NCI-H146 (cell line): Measurements from ENCODE around the gene ALKBH4.
"Not testable (repeated sequence)": the region's sequence is repeated elsewhere in the genome, so short reads cannot be mapped to it uniquely, and the experiment has no call there.

Experiments
- DNase-seq: peaks from one replicate; lab custom pipeline; 2025; lab: John Stamatoyannopoulos, UW

The ALKBH4 gene

DNA sequence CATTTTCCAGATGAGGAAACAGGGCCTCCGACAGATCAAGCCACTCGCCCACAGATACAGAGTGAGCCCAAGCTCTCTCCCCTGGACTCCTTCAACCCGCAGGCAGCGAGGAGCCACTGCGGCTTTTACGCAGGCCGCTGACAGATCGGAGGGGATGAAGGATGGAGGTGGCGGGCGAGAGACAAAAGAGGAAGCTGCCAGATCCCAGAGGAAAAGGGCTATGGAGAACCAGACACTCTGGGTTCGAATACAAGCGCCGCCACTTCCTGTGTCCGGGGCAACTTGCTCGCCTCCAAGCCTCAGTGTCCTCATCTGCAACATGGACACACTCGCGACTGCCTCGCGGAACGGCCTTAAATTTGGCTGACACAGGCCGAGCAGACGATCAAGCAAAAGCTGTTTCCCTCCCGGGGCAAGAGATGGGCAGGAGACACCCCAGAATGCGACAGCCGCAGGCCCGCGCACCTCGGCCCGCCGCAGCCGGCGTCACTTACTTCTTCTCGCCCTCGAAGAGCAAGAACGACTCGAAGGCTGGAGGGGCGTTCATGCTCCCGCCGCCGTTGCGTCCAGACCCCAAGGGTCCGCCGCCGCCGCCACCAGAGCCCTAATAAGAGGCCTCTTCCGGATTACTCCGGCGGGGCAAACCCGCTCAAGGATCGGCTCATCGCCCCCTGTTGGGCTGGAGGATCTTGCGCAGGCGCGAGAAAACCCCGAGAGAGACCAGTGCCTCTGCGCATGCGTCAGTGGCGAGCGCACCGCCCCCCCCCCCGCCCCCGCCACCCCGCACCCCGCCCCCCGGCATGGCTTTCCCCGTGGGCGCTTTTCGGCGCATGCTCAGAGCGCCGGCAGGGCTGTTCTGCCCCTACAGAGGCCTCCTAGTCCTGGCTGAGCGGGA is 13.9 kb upstream of the ALKBH4 start, which contains the start of gene POLR2J:
Gene POLR2J (minus strand): TSS at position 609 of the 895 bp plus-strand sequence. CDS start 62 bp downstream, at position 547.
- not testable (repeated sequence) for DNase-seq

DNA sequence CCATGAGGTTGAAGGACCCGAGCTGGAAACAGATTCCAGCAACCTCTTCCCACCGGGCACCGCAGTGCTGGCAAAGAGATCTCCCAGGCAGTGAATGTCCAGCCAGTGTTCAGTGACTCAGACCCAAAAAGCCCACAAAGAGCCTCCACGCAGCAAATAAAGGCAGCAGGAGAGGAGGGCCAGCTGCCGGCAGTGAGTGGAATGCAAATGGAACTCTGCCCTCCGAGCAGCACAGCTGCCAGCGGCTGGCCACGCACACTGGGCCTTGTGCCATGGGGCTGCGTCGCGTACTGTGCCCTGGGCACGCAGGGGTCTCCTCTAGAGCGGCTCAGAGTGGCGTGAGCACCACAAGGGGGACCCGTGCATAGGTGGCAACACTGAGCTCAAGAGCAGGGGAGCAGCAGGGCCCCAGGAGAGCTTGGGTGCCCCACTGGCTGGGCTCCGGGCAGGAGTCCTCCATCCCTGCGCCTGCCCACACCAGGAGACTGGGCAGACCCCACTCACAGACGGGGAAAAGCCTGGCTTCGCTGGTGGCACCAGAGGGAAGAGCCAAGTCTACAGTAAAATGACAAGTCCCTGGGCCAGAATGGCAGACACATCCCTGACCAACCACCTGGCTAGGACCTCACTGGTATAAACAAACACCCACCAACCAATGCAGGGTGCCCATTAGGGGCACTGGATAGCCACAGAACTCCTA is 10.2 kb upstream of the ALKBH4 start:
- not testable (repeated sequence) for DNase-seq

DNA sequence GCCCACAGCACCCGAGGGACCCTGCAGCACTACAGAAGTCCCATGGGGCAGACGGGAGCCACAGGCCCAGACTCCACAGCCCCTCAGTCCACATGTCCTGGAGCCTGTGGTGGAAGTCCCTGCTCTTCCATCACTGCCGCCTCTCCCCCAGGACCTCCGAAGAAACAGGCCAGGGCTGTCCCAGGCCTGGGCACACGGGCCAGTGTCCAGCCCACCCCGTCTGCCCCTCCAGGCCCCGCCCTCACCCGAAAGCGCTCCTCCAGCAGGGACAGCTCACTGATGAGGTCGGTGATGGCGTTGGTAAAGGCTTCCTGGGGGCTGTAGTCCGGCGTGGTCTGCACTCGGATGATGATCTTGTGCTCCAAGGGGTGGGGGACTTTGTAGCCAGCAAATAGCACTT is 9.5 kb upstream of the ALKBH4 start:
- DNase-seq, result not testable (repeated sequence)

DNA sequence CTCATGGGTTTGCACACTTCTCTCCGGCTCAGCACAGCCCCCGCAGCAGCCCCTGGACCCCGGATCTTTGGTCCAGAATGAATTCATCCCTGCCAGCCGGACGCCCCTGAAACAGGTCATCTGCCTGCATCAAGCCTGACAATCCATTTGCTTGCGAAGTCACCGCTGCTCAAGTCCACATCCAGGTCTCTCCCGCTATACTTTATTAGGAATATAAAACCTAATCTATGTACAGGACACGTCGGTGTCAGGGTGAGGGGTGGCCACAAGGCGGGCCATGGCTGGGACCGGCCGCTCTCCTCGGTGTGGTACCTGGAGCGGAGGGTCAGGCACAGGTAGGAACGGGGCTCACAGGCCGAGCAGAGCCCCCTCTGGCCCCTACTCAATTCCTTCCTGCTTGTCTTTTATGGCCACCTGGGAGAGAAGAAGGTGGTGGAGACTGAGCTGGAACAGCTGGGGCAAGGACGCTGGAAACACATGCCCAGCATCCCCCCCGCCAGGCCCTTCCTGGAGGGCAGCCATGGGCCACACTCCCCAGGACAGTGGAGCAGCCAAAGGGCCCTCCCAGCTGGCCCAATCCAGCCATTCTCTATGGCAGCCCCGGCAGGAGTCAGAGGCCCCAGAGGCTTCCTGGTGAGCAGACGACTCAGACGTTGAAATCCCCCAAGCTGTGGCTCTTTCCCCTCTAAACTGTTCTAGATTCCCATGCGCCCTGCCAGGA is 8.8 kb upstream of the ALKBH4 start:
- DNase-seq, result no peak

DNA sequence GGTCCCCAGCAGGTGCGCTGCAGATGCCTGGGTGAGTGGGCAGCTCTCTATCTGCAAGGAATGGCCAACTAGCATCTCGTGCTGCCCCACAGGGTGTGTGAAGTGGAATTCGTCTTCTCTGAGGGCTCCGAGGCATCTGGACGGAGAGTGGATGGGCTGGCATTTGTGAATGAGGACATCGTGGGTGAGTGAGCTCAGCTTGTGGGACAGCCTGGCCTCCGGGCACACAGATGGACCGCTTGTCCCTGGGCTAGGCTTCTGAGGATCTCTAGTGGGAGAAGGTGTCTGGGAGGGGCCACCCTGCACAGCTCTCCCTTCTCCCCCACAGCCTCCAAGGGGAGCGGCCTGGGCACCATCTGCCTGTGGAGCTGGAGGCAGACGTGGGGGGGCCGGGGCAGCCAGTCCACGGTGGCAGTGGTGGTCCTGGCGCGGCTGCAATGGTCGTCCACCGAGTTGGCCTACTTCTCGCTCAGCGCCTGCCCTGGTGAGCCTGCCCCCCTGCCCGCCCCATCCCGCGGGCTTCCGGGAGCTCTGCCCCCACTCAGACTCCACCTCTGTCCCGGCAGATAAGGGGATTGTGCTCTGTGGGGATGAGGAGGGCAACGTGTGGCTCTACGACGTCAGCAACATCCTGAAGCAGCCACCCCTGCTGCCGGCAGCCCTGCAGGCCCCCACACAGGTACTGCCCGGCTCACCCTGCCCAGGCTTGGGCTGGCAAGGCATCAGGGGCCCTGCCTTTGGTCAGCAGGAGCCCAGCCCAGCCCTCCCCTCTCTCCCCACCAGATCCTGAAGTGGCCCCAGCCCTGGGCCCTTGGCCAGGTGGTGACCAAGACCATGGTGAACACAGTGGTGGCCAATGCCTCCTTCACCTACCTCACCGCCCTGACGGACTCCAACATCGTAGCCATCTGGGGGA is 7.7 kb upstream of the ALKBH4 start:
- no peak for DNase-seq

DNA sequence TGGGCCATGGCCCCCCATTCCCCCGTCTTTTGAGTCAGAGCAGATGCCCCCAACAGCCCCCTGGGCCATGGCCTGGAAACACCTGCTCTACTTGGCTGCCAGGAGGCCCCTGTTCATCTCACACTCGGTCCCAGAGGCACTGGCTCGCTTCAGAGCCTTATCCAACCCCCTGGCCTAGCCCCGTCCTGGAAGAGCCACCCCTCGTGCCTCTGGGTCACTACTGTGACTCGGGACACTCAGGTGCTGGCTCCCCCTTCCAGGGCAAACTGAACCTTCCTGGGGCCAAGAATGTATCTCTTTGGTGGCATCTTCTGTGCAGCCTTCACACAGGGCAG is 7.1 kb upstream of the ALKBH4 start:
- DNase-seq, result no peak

DNA sequence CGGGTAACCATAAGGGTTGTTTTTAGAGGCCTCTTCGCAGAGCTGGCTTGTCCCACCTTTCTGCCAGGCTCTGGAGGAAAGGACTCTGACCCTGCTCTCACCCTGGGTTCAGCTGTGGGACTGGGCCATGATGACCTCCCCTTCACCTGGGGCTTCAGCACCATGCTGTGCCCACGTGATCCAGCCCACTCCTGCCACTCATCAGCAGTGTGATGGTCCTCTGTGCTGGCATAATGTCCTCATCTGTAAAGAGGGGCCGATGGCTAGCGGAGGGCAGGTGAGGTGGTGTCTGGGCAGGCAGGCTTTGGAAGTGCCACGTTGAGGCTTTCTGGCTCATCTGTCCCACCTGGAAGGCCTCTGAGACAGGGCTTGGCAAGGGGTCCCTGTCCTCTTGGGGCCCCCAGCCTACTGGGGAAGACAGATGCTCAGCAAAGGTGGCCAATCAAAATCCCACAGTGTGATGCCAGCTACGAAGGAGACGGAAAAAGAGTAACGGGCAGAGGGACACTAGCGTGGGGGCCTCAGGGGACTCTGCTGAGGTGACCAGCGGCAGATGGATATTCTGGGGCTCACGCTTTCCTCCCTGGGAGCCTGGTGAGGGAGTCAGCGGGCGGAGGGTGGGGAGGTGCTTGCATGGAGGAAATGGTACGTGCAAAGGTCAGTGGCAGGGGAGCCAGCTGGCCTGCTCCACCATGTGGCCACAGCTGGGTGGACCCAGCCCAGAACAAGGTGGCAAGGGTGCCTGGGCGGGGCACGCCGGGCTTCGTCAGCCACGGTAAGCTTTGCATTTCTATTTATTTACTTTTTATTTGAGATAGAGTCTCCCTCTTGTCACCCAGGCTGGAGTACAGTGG is 5.5 kb upstream of the ALKBH4 start:
- DNase-seq, result no peak

DNA sequence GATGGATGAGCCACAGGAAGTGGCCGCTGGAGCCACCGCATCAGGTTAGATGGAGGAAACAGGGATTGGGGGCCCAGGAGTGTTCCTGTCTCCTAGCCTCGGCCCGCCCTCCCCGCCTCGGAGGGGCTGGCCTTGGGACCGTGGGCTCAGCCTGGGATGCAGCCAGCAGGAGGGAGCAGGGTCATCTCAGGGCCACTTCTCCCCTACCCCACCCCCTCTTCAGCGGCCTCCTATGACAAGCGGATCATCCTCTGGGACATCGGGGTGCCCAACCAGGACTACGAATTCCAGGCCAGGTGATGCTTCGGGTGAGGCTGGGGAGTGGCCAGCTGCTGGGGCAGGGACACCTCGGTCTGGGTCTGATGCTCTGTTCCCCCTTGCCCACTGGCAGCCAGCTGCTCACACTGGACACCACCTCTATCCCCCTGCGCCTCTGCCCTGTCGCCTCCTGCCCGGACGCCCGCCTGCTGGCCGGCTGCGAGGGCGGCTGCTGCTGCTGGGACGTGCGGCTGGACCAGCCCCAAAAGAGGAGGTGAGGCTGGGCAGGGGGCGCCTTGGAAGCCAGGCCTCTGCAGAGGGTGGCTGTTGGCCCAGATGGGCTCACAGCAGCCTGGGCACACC is 4.8 kb upstream of the ALKBH4 start:
- no peak for DNase-seq

DNA sequence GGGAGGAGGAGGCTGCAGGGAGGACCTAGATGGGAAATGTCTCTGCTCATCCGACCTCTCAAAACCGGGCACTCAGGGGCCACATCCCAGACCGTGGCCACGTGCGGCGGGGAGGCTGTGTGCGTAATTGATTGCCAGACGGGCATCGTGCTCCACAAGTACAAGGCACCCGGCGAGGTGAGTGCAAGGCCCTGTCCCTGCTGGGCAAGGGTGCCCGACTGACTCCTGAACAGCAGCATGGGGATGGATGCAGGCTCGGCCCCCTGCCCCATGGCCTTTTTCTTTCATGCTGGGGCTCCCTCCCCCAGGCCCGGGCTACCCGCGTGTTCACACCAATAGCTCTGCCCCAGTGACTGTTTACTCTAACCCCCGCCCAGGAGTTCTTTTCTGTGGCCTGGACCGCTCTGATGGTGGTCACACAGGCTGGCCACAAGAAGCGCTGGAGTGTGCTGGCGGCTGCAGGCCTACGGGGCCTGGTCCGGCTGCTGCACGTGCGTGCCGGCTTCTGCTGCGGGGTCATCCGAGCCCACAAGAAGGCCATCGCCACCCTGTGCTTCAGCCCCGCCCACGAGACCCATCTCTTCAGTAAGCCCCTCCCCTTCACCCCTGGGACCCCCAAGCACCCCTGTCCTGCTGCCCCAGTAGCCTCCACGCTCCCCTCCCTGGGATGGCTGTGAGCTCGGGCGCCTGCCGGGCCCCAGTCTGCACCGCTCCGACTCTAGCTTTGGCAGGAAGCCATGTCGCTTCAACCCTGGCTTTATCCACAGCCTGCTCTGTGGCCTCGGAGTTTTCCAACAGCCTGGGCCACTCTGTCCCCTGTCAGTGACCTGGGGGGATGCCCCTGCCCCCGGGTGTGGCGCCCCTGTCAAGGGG is 4.1 kb upstream of the ALKBH4 start:
- DNase-seq, result no peak

DNA sequence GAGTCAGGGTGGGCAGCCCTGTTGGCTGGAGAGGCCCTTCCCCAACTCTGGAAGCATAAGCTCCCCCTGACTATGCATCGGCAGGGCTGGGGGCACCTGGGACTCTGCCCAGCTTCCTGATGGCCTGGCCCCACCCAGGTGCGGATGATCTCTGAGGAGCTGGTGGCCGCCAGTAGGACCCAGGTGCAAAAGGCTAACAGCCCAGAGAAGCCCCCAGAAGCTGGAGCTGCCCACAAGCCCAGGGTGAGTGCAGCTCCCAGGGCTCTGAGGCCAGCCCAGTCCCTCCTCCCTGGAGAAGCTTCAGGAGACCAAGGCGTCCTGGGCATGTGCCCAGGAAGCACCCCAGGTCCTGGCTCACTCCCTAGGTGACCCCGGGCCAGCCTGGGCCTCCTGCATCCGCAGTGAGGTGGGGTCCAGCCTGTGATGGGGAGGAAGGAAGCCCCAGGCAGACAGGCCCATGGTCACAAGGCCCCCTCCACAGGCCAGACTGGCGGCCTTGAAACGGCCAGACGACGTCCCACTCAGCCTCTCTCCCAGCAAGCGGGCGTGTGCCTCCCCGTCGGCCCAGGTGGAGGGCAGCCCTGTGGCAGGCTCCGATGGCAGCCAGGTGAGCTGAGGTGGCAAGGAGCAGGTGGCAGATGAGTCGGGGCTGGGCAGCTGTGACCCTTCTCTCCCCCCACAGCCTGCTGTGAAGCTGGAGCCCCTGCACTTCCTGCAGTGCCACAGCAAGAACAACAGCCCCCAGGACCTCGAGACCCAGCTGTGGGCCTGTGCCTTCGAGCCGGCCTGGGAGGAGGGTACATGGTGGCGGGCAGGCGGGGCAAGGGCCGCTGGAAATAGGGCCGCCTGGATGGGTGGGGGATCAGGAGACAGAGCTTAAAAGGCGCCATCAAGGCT is 3.2 kb upstream of the ALKBH4 start:
- no peak for DNase-seq

DNA sequence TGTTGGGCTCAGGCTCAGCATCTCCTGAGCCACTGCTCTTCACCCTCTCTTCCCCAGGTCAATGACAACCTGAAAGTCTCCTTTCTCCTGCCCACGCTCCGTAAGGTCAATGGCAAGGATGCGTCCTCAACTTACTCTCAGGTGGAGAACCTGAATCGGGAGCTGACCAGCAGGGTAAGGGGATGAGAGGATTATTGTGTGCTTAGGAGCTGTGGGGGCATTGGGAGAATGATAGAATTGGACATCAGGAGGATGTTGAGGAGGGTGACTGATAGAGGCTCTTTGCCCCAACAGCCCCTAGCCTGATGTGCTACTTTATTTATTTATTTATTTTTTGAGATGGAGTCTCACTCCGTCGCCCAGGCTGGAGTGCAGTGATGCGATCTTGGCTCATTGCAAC is 1.4 kb upstream of the ALKBH4 start:
- DNase-seq, result no peak

DNA sequence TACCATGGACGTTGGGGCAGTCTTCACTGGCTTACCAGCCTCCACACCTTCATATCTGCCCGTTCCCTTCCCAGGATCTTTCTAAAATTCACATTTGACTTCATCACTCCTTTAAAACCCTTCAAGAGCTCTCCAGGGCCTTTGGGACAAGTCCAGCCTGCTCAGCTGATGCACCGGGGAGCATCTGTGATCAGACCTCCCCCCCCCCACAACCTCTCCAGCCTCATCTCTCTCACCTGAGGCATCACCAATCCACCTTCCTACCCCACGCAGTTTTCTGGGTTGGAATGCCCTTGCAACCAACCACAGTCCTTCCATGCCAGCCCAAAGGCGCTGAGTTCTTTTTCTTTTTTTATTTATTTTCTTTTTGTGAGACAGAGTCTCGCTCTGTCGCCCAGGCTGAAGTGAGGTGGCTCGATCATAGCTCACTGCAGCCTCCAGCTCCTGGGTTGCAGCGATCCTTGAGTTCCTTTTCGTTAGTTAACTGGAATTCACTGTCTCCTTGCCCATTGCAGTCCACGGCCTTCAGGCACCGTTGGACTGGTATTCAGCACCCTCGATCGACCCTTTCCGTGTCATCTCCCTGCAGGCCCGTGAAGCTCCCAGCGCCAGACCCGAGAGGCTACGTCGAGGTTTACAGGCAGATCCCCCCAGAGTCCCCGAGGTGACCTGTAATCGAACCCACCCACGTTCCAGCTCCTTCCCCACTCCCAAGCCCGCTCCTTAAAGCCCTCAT is 654 bp downstream of the ALKBH4 start:
- DNase-seq, result peak; percentile 22

DNA sequence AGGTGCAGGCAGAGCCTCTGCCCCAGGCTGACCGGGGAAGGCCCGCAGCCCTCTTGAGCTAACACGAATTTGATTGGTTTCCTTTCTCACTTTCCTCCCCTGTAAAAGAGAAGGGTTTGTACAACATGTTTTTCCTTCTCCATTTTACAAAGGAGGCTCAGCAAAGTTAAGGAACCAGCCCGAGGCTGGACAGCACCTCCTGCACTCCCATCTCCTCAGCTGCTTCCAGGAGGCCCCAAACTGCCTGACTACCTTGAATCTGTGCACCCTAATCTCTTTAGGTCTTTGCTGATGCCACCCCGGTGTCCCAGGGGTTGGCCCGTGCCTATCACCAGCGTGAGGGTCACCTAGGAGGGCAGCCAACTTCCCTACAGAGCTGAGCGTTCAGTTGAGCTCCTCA is 4.2 kb downstream of the ALKBH4 start:
- no peak for DNase-seq

DNA sequence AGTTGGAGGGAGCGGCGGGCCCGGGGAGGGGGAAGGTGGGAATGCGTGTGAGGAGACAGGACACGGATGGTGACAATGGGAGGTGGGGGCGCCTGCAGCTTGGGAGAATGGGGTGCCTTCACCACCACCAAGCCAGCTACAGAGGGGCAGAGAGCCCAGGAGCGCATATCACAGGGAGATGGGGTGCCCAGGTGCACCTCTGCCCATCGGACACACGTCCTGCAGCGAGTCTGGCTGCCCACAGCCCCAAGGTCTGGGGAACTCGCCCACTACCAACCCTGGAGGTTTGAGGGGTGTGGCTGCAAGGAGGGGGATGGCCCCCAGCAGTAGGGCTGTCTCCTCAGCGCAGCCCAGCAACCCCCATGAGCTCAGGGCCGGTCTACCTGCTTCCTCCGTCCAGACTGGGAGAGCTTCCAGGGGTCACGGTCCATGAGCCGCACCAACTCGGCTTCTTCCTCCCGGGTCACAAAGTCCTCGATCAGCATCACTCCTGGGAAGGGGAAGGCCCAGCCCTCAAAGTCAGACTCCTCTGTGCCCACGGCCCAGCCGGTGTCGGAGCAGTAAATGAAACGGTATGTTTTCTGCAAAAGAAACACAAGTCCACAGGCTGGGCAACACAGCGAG is 5.3 kb downstream of the ALKBH4 start:
- DNase-seq, result no peak

DNA sequence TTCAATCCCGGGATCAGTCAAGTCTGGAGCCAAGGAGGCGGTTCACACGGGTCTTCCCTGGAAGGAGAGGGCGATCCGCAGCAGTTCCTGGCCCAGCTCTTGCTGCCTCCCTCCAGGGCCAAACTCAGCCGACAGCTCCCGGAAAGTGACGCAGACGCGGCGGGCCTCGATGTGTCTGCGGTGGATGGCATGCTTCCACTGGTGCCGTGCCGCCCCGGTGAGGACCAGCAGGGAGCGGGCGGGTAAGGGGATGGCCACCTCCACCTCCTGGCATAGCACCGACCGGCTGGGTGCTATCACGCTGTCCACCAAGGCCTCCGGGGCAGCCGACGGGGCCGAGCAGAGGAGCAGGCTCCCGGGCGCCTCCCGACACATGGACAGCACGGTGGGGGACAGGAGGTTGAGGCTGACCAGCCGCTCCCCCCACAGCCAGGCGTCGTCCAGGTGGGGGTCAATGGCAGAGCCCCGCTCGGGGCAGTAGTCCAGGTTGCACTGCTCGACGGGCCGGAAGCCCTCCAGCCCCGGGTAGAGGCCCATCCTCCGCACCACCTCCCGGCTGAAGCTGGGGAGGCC is 7.2 kb downstream of the ALKBH4 start:
- DNase-seq, result no peak

DNA sequence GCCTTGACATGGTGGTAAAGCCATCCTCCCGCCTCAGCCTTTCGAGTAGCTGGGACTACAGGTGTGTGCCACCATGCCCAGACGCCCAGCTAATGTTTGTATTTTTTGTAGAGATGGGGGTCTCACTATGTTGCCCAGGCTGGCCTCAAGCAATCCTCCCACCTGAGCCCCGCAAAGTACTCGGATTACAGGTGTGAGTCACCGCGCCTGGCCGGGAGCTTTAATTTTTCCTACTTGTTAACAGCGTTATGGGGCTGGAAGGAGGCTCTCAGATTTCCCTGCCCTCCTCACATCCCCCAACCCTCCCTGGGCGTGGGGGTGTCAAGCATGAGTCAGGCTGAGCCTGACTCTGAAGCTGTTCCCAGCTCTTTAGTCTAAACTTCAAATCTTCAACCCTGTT is 8.3 kb downstream of the ALKBH4 start:
- DNase-seq, result no peak

DNA sequence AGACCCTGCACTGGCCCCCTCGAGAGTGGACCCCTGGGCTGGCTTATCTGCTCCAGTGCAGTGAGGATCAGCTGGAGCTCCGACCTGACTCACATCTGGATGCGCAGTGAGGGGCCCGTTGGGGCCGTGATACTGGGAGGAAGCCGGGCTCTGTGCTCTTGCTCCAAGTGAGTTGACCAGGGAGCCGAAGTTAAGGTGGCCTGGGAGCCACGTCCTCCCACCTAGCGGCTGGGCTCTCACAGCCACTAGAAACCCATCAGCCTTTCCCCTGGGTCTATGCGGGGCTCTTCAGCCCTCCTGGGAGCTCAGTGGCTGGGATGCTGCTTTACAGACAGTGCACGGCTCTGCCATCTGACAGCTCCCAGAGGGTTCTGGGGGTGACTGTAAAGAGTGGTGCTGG is 9.1 kb downstream of the ALKBH4 start:
- DNase-seq, result no peak
